Right cardiac atrium (tissue), 5 donors: ENCODE data around the gene CCR2. TPM values are rescaled to one million over a fixed set of nuclear protein-coding genes. Genes with fewer than 3 reads are reported as not detected.

Source experiments
- ATAC-seq, 2 donors: fragments of 200-7000 bp; cut with Tn5 transposase; one replicate each; pipeline versions ENCODE4 v1.8.0 to v1.9.1; 2020; ENCODE audit warnings: moderate library complexity in 2 of 2, mild to moderate bottlenecking in 1 of 2
- DNase-seq, 3 donors: peaks; one replicate each; pipeline ENCODE4 v3.0.0-alpha.2; 2020
- H3K27ac ChIP-seq: one replicate; pipeline ENCODE4 v1.5.1; 2013; ENCODE audit warnings: mild to moderate bottlenecking, low read length, control low read depth, moderate library complexity
- H3K27me3 ChIP-seq: one replicate; pipeline ENCODE4 v1.6.1; 2013; ENCODE audit not compliant: control insufficient read depth, insufficient read depth
- H3K4me1 ChIP-seq: one replicate; pipeline ENCODE4 v1.6.1; 2013; ENCODE audit warnings: low read length; ENCODE audit not compliant: control insufficient read depth, insufficient read depth
- H3K4me3 ChIP-seq: one replicate; pipeline ENCODE4 v1.5.1; 2013; ENCODE audit warnings: low read length, control low read depth
- H3K9me3 ChIP-seq: one replicate; pipeline ENCODE4 v1.6.1; 2013; ENCODE audit warnings: low read length; ENCODE audit not compliant: control insufficient read depth
- WGBS: extraction: QIAGEN DNeasy Blood & Tissue Kit; methylation state at CpG from one replicate; pipeline ENCODE4 v1.1.7; 2013; 5-methylcytosine and 5-hydroxymethylcytosine counted together
- intact Hi-C, 4 donors: fragments of 100-400 bp; cut with DNase I; formaldehyde crosslinking; loops; one replicate each; pipeline versions ENCODE4 v1.11.0 to v1.14.0; 2022 to 2023
- polyA plus RNA-seq: library from polyadenylated mRNA; stranded (reverse); fragments of 200-250 nt; gene quantifications from one replicate; pipeline ENCODE4 v1.2.3, GENCODE V29; 2013
- total RNA-seq, 4 donors: library from RNA; stranded (reverse); fragmentation: NEBNext Ultra II Directional; extraction: Animal tissue kit (Norgen Biotek cat#: 25700); gene quantifications; one replicate each; pipeline ENCODE4 v1.2.1, GENCODE V29; 2021
- donor health status: healthy with polysubstance abuse.
- donor health status: DM: no; HTN: yes; CAD: no.
- donor health status: DM: no; HTN: no; CAD: no.
- donor health status: DM: no; HTN: yes; CAD: no; lungs with severe emphysema.
- donor health status: DM: yes; HTN: yes; CAD: no.

CCR2 gene
- total and polyA plus RNA-seq, 5 donors: 0.42 to 2.5 (median 1.2) TPM

GRCh38 chr3:46334741-46335478 lies 19.0 kb upstream of the CCR2 start:
- no peak for ATAC-seq
- intact Hi-C loops: no loop called here
- 49% methylated on average over 4 of the region's 4 CpGs for WGBS

DNA sequence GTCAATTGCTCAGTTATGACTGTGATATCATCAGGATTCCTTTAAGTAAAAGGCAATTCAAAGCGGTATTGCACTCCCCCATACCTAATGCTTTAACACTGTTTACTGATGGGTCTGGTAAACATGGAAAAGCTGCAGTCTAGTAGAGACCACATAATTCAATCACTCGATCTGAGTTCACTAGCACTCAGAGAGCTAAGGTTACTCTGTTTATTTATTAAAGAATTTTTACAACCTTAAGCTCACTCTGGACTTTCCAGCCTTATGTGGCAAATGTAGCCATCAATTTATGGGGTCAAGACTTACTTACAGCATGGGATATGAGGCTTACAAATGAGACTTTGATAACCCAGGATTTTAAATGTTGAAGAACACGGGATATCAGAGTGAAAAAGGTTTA lies 18.4 kb upstream of the CCR2 start:
- 78% methylated on average over 3 of the region's 3 CpGs for WGBS
- no peak for ATAC-seq
- no peaks in the 10 kb centered on the region for H3K4me1 ChIP-seq
- no peak for DNase-seq
- H3K4me3 ChIP-seq: no peak overlapping the region
- H3K27ac ChIP-seq: no peak overlapping the region
- H3K9me3 ChIP-seq: peaks cover 5% of the 10 kb centered on the region
- H3K27me3 ChIP-seq: no peaks in the 10 kb centered on the region
- intact Hi-C loops: no loop called here

More at GRCh38 chr3:46334741-46335478, 19.0 kb upstream of the CCR2 start:
- Histone ChIP-seq H3K9me3 (peaks cover 5% of the 10 kb centered on the region), H3K4me1 (no peaks in the 10 kb centered on the region), H3K27me3 (no peaks in the 10 kb centered on the region), H3K27ac (no peak overlapping the region), H3K4me3 (no peak overlapping the region)
- DNase-seq: no peak

GRCh38 chr3:46337911-46338310 lies 16.0 kb upstream of the CCR2 start:
- DNase-seq (no peak), ATAC-seq (no peak)
- H3K4me1 ChIP-seq: no peaks in the 10 kb centered on the region
- H3K27me3 ChIP-seq: no peaks in the 10 kb centered on the region
- H3K27ac ChIP-seq: no peak overlapping the region
- no peak overlapping the region for H3K4me3 ChIP-seq
- intact Hi-C loops: no loop called here
- H3K9me3 ChIP-seq: peaks cover 5% of the 10 kb centered on the region

GRCh38 chr3:46338840-46339239 lies 15.1 kb upstream of the CCR2 start:
- DNase-seq: no peak
- no peak overlapping the region for H3K4me3 ChIP-seq
- H3K27me3 ChIP-seq: no peaks in the 10 kb centered on the region
- intact Hi-C loops: no loop called here
- H3K9me3 ChIP-seq: peaks cover 5% of the 10 kb centered on the region
- WGBS: 95% methylated on average over 1 of the region's 1 CpG
- H3K4me1 ChIP-seq: no peaks in the 10 kb centered on the region
- no peak overlapping the region for H3K27ac ChIP-seq
- no peak for ATAC-seq

DNA sequence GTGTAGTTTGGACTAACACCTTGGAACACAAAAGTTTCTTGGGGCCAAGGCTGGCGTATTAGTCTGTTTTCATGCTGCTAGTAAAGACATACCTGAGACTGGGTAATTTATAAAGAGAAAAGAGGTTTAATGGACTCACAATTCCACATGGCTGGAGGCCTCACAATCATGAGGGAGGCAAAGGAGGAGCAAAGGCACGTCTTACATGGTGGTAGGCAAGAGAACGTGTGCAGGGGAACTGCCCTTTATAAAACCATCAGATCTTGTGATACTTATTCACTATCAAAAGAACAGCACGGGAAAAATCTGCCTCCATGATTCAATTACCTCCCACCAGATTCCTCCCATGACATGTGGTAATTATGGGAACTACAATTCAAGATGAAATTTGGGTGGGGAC lies 9.4 kb upstream of the CCR2 start:
- H3K27me3 ChIP-seq: no peaks in the 10 kb centered on the region
- H3K9me3 ChIP-seq: no peaks in the 10 kb centered on the region
- DNase-seq (no peak), ATAC-seq (no peak)
- no peaks in the 10 kb centered on the region for H3K4me1 ChIP-seq
- intact Hi-C loops: no loop called here
- 77% methylated on average over 4 of the region's 4 CpGs for WGBS
- H3K27ac ChIP-seq: no peak overlapping the region
- no peak overlapping the region for H3K4me3 ChIP-seq

GRCh38 chr3:46348823-46349482 lies 5.0 kb upstream of the CCR2 start:
- DNase-seq (no peak), ATAC-seq (no peak)
- intact Hi-C loops: no loop called here
- Histone ChIP-seq H3K4me1 (no peaks in the 10 kb centered on the region), H3K9me3 (no peaks in the 10 kb centered on the region), H3K27me3 (peaks cover 4% of the 10 kb centered on the region), H3K4me3 (no peak overlapping the region), H3K27ac (no peak overlapping the region)
- 88% methylated on average over 3 of the region's 3 CpGs for WGBS

DNA sequence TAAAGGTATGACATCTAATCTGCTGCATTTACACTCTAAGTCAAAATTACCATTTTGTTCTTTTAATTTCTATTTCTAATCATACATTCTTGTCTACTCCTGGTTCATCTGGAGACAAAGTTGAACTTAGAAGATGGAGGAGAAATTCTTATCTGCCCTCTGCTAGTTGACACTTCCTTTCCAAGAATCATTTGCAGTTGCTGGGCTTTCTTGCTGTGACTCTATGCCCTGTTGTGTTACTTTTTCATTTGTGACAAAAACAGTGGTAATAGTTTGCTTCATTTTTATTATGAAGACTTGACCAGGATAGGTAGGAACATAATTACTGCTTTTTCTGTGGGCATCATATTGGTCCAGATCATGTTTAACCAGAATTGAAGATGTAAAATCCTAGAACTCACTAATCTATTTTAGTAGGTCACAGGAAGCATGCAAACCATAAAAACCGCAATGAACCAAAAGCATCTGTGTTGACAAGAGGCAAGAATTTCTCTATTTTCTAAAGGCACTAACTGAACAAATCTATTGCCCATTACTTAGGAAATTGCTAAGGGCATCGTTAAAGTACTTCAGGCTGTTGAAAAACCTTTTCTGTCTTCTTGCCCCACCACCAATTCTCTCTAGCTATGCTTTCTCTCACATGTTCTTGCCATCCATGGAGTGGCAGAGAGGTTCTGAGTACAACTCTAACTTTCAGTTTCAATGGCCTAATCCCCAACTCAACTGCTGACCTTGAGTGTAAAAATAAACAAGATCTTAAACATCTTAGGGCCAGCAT lies 4.2 kb upstream of the CCR2 start:
- no peaks in the 10 kb centered on the region for H3K4me1 ChIP-seq
- ATAC-seq (no peak), DNase-seq (no peak)
- no peak overlapping the region for H3K27ac ChIP-seq
- no peak overlapping the region for H3K4me3 ChIP-seq
- no peaks in the 10 kb centered on the region for H3K9me3 ChIP-seq
- 66% methylated on average over 2 of the region's 2 CpGs for WGBS
- H3K27me3 ChIP-seq: peaks cover 4% of the 10 kb centered on the region
- intact Hi-C loops: no loop called here

DNA sequence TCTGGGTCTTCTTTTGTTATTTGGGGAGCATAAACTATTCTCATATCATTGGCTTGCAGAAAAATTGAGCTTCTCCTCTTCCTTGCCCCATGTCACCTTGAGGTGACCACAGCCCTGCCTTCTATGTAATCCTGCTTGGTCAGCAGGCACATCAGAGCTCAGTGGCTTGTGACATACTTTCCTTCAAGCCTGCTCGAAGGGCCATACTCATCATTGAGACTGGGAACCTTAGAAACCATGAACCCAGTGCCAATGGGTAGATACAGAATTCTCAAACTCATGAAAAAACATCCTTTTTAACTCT lies 3.7 kb upstream of the CCR2 start:
- Histone ChIP-seq H3K27ac (no peak overlapping the region), H3K4me3 (no peak overlapping the region), H3K27me3 (peaks cover 4% of the 10 kb centered on the region), H3K9me3 (no peaks in the 10 kb centered on the region), H3K4me1 (no peaks in the 10 kb centered on the region)
- WGBS: 67% methylated on average over 1 of the region's 1 CpG
- no peak for ATAC-seq
- no peak for DNase-seq
- intact Hi-C loops: no loop called here

- Histone ChIP-seq H3K27ac (no peak overlapping the region), H3K27me3 (peaks cover 4% of the 10 kb centered on the region), H3K4me3 (no peak overlapping the region), H3K4me1 (no peaks in the 10 kb centered on the region), H3K9me3 (no peaks in the 10 kb centered on the region)
- no peak for DNase-seq
- intact Hi-C loops: no loop called here
- ATAC-seq: no peak
- 63% methylated on average over 3 of the region's 3 CpGs for WGBS
These were observed 2.3 kb upstream of the CCR2 start for GRCh38 chr3:46351646-46352045.

- H3K4me3 ChIP-seq: no peak overlapping the region
- H3K27me3 ChIP-seq: peaks cover 4% of the 10 kb centered on the region
- no peak for ATAC-seq
- no peak for DNase-seq
- H3K4me1 ChIP-seq: no peaks in the 10 kb centered on the region
- H3K27ac ChIP-seq: no peak overlapping the region
- 73% methylated on average over 4 of the region's 4 CpGs for WGBS
- no peaks in the 10 kb centered on the region for H3K9me3 ChIP-seq
- intact Hi-C loops: no loop called here
These were observed 821 bp upstream of the CCR2 start for GRCh38 chr3:46353090-46353489.

GRCh38 chr3:46354478-46354877 lies 567 bp downstream of the CCR2 start:
- H3K27ac ChIP-seq: no peak overlapping the region
- WGBS: 22% methylated on average over 1 of the region's 1 CpG
- DNase-seq: no peak
- H3K4me3 ChIP-seq: no peak overlapping the region
- H3K9me3 ChIP-seq: no peaks in the 10 kb centered on the region
- no peaks in the 10 kb centered on the region for H3K4me1 ChIP-seq
- H3K27me3 ChIP-seq: peaks cover 4% of the 10 kb centered on the region
- intact Hi-C loops: no loop called here
- ATAC-seq: no peak
